Head of caudate nucleus (tissue), 42 donors: ENCODE data around the gene FRY.

Experiments used
- DNase-seq, 42 donors: peaks; one replicate each; pipeline versions ENCODE4 v3.0.0 to v3.0.0-alpha.2; 2020 to 2021; ENCODE audit warnings: mixed read lengths in 7 of 42
- intact Hi-C: fragments of 100-400 bp; cut with DNase I; formaldehyde crosslinking; loops from one replicate; pipeline ENCODE4 v1.15.0; 2022

FRY gene

DNA sequence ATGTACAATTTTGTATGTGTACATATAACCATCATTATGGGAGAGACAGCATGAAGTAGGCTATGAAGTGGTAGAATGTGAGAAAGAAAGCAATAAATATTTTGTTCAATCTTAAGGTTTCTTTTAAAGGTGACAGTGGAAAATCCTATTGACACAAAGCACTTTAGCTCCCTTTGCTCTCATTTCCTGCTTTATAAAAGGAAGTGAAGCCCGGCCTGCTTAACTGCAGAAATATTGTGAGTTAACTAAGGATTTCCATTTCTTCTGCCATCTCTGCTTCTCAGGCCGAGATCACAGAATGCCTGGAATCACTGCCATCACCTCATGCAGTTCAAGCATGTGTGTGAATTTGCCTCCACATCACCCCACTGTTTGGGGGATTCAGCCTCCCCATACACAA lies 83.5 kb downstream of the FRY start:
- intact Hi-C loops: no loop called here
- DNase-seq: no peak

DNA sequence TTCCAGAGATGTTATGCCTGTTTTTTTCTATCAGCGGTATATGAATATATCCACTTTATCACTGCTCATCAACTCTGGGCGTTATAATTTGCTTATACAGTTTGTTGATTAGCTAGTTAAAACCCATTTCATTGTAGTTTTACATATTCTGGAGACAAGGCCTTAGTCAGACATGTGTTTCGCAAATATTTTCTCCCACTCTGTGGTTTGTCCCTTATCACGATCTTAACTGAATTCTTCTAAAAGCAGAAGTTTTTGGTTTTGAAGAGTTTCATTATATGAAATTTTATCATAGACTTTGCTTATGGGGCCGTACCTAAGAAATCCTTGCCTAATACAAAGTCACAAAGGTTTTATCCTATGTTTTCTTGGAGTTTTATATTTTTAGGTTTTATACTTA lies 84.6 kb downstream of the FRY start:
- intact Hi-C loops: no loop called here
- no peak for DNase-seq

DNA sequence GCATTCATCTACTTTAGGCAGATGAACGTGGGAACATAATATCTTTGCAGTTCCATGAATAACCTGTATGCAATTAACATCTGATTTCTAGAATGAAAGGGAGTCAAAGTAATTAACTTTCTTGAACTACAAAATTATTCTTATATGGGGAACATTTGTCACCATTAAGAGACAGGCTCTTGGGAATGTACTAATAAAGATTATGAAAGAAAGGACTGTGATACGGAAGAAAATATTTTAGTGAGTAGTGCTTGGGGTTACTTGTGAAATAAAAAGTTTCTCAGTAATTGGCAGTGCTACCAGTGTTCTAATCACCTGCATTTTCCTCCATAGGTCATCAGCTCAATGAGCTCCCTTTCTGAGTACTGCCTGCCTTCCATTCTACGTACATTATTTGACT lies 85.4 kb downstream of the FRY start:
- intact Hi-C loops: no loop called here
- DNase-seq: no peak

DNA sequence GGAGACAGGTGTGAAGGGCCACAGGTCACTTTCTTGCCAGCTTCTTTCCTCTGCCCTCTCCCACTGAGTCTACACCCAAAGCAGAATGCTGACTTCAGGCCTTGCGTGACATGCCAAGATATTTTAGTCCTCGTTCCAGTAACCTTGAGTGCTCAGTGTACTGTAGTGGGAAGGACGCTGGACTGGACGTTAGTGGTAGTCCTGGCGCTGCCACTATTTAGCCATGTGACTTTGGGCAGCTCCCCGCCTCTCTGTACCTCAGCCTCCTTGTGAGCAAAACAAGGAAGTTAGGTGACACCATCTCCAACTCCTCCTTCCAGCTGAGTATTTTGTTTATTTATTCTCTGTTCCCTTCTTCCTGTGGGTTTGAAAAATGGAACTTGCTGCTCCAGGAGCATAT lies 86.1 kb downstream of the FRY start:
- no peak for DNase-seq
- intact Hi-C loops: no loop called here

DNA sequence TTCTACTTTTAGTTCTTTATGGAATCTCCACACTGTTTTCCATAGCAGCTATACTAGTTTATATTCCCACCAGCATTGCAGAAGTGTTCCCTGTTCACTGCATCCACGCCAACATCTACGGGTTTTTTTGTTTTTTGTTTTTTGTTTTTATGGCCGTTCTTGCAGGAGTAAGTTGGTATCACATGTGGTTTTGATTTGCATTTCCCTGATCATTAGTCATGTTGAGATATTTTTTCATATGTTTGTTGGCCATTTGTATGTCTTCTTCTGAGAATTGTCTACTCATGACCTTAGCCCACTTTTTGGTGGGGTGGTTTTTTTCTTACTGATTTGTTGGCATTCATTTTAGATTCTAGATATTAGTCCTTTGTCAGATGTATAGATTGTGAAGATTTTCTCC lies 89.7 kb downstream of the FRY start:
- intact Hi-C loops: no loop called here
- DNase-seq: no peak

DNA sequence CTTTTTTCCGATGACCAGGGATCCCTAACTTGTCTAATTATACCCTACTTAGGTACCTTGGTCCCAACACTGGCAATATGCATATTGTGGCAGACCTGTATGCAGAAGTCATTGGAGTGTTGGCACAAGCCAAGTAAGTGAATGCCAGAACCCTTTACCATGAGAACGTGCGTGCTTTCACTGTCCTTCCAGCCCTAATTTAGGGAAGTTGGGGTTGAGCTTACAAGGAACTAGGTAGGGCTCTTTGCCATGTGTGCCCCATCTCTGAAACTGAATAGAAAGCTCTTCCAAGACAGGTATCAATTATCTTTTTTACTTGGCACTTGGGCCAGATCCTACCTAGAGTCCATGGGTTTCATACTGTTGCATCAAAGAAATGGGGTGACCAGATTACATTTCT lies 93.2 kb downstream of the FRY start:
- intact Hi-C loops: no loop called here
- DNase-seq: no peak

DNA sequence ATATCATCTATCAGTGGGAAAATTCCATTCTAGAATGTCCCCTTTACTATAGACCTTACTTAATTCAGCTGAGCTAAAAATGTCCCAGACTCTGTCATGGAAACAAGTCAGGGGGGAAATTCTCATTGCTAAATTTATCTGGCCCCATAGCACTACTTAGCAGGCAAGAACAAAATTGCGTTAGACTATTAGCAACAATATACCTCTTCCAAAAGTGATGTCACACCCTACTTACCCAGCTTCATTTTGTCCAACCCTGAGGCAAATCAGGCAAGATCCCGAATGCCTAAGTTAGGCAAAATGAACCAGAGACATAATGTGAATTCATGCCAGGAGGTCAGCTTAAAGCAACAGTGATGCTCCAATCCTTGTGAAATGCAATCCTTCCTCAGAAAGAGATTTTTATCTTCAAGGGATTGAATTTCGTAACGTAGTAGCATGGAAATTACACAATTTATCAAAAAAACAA lies 93.7 kb downstream of the FRY start:
- no peak for DNase-seq

DNA sequence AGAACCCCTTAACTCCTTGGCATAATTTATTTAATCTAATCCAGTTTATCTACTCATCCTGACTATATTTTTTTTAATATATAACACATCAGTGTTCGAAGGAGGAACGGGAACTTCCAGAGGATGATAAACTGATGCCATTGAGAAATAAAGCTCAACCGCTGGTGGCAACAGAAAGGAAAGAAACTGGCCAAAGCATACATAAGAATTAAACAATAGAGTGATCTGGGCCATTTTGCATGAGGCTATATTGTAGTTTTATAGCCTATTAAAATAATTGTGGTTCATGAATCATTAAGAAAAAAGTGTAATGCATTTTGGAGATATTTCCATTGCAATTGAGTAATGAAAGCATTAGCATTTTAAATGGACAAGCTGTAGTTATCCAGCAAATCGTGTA lies 94.2 kb downstream of the FRY start:
- DNase-seq: no peak
- intact Hi-C loops: no loop called here

More for the DNA sequence above, 93.7 kb downstream of the FRY start:
- intact Hi-C loops: no loop called here

DNA sequence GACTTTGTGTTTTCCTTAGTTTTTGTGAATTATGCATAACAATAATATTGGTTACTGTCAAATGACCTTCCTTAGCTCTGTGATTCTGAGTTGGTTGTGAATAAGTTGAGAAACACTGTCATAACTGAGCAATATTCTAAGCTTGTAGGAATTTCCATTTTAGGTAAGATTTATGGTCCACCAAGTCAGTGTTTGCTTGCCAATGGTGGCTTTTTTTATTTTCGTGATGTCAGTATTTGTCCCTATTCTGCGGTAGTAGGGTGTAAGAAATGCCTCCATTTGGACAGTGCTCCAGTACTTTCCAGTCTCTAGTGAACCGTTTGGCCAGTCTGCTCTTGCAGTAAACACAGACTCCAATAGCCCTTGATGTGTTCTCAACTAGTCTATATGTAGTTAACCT lies 94.7 kb downstream of the FRY start:
- intact Hi-C loops: no loop called here
- DNase-seq: no peak

DNA sequence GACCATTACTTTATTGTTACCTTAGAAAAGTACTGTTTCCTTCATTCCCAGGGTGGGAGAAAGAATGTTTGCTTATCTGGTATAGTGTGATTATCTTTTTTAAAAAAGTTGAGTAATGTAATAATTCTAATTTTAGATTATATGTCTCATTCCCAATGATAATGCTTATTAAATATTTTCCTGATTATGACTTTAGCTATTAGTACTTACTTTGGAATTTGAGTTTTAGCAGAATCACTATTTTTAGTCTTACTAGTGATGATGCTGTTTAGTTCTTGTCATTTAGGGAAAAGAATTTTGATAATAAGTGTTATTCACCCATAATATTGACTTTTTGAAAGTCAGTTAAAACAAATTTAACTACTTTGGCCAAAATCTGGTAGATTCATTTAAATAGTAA lies 95.2 kb downstream of the FRY start:
- intact Hi-C loops: no loop called here
- no peak for DNase-seq

DNA sequence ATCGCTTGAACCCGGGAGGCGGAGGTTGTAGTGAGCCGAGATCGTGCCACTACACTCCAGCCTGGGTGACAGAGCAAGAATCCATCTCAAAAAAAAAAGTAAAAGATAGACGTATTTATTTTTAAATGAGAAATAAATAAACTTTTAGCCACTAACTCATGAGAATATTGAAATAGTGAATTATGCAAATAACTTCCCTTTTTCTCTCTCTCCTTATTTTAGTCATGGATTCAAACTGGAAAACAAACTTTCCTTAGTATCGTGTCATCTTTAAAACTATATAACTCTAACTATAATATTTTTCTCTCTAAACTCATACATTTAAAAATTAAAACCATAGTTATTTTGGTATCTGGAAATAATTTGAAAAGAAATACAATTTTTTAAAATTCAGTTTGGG lies 96.1 kb downstream of the FRY start:
- intact Hi-C loops: no loop called here
- DNase-seq: no peak

DNA sequence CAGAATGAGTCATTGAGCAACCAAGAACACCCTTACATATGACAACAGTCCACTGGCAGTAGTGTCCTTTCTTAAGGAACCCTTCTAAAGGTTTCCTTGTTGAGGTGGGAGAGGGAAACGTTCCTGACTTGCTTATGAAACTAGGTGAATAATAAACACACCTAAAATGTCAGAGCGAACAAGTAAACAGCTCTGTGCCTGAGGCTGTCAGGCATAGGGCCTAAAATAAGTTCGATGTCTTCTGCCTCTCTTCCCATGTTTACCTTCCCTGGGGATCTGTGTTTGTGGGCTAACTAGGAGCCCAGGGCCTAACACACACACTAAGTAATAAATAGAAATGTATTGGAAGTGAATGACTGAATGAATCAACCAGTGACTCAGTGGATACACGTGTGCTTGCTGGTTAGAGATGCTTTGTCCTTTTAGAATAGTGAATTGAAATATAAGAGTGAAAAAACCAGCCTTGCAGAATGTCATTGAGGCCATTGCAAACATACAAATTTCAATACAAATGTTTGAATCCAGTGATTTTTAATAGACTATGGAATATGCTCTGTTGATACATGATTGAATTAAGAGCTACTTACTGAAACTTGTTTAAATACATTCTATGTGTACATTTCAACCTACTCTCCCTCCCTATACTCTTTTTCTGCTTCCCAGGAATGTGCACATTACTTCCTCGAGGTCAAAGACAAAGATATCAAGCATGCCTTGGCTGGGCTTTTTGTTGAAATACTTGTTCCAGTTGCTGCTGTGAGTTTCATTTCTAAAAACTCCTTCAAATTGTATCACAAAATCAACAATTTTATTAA lies 102.9 kb downstream of the FRY start:
- intact Hi-C loops: no loop called here
- no peak for DNase-seq

DNA sequence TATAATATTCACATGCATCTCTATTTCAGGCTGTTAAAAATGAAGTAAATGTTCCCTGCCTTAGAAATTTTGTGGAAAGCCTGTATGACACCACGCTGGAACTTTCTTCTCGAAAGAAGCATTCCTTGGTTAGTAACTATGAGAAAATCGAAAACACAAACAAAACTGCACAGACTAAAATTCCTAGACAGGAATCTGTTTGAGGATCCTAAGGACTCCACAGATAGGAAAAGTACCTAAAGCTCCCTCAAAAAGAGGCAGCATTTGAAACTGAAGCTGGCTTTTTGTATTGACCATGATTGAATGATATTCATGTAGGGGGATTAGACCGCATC lies 103.4 kb downstream of the FRY start:
- DNase-seq: no peak
- intact Hi-C loops: no loop called here

DNA sequence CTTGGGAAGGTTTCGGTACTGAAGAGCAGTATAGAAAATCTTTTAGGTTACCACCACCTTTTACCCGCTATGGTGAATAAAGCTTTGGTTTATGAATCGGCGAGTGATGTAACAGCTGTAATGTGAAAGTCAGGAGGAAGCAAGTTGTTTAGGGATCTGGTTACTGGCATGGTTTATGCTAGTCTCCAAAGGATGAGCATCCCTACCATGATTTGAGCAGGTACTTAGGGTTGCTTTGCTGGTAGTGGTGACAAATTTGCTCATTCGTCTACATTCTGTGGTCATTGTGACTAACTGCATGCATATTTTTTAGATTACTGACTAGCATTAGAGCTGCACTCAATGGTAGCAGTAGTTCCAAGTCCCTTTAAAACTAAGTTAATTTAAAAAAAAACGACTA lies 104.1 kb downstream of the FRY start:
- no peak for DNase-seq
- intact Hi-C loops: no loop called here

DNA sequence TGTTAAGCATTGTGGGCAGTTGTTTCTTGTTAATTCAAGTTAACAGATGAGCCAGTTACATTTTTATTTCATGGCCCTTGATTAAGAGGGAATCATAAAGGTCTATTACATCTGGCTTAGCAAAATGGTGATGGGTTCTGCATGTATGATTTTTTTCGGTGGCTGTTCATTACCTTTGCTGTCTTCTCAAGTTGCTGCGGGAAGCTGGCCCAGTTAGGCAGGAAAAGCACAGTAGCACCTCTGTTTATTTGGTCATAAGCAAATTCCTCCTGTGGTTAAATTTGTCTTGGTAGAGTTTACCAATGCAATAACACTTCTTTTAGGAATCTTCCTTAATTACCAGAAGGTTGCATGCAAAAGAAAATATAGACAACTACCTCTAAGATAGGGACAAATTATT lies 104.5 kb downstream of the FRY start:
- intact Hi-C loops: no loop called here
- no peak for DNase-seq

DNA sequence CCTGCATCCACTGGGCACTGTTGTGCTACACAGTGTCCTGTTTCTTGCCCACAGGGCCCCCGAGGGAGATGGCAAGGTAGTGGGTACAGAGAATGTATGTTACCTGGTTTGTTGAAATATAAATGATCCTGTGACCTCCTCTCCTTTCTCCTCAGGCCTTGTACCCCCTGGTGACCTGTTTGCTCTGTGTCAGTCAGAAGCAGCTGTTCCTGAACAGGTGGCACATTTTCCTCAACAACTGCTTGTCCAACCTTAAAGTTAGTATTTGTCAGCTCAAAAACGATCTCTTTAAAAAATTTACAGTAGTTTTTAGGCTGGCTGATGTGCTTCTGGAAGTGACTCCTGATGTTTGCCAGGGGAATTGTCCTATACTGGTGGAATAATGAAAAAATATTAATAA lies 105.1 kb downstream of the FRY start:
- DNase-seq: no peak
- intact Hi-C loops: no loop called here

DNA sequence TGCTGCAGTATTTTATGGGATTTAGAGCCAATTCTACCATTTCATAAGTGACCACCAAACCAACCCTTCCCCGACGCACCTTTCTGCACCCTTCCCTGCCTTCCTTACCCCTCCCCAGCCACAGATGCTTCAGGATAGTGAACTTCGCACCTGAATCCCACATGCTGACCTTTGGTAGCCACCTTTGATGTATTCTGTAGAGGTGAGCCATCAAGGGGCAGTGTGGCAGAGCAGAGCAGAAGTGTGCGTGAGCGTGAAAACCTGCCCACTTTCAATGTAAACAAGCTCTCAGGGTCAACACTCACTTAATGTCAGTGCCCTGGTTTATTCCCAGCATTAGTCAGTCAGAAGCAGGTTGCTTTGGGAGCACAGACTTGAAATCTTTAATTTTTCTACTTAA lies 107.7 kb downstream of the FRY start:
- intact Hi-C loops: no loop called here
- no peak for DNase-seq

DNA sequence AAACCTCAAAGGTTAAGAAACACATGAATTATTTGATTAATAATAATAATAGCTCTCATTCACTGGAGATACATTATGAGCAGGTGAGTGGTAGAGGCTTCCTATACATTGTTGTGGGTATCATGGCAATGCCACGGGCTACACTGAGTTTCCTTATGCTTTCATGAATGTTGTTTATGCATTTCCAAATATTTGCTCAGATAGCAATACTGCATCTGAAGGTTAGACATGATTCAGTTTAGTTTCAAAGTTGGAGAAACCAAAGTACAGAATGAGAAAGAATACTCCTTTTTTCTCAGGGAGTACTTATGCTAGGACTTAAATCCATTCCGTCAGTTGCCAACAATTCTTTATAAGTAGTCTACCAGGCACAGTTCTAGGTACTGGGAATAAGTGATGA lies 108.5 kb downstream of the FRY start:
- DNase-seq: no peak
- intact Hi-C loops: no loop called here

DNA sequence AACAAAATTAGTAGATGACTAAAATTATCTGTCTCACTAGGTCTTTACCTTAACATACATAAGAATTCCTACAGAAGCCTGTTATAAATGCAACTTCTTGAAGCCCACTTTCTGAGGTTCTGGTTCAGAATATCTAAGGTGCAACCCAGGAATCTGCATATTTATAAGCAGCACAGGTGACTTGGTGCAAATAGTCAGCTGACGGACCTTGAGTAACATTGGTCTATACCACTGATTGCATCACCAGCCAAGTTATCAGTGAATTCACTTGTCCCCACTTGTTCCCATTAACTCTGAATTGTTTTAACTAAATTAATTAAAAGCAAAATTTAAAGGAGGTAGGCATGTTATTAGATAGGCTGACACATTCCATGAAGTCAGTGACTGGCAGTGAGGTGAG lies 109.9 kb downstream of the FRY start:
- no peak for DNase-seq
- intact Hi-C loops: no loop called here

DNA sequence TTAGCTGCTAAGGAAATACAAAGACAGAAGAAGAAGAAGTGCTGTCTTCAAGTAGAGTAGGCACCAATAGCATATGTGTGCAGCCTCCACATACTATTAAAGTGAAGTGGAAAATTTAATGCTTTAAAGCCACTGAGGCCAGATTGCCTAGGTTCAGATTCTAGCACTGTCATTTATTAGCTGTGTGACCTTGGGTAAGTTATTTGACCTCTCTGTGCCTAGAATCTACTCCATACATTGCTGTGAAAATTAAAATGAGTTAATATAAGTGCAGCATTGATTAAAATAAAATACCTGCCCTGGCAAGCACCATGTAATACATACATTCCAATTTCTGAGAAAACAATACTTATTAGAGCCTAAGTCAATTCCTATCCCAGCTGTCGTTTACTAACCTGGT lies 110.5 kb downstream of the FRY start:
- intact Hi-C loops: no loop called here

DNA sequence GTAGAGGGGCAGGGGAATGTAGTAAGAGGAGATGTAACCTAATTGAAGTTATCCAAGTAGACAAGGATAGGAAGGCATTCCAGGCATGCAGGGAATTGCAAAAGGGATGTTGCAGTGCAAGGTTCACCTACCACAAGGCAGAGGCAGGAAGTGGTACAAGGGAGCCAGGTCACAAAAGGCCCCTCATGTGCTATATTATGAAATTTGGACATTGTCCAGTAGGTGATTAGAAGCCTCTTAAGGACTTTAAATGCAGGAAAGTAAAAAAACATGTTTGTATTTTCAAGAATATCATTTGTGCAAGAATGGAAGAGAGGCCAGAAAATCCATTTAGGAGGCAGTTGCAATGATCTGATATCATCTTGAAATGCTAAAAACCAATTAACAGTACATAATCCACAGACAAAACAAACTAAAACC lies 111.4 kb downstream of the FRY start:
- no peak for DNase-seq
- intact Hi-C loops: no loop called here

More for the DNA sequence above, 110.5 kb downstream of the FRY start:
- no peak for DNase-seq

DNA sequence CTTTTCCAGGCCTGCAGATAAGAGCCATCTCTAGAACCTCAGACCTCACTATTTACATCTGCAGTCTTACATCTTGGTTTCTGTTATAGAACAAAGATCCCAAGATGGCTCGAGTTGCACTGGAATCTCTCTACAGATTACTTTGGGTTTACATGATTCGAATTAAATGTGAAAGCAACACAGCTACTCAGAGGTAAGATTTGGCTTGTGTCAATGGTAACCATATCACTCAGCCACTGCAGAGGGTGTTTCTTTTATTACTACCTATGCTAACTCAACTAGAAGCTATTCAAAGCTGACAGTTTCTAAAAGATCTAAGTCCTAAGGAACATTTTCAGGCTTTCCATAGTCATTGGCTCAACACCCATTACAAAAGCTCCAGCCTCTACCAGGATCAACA lies 115.6 kb downstream of the FRY start:
- intact Hi-C loops: no loop called here
- DNase-seq: no peak
